Calu3 (cell line): ENCODE results near the gene ARHGEF26. TPM values are rescaled to one million over a fixed set of nuclear protein-coding genes. Genes with fewer than 3 reads are reported as not detected.

Source experiments
- BruUV-seq: library from RNA; stranded (reverse); fragments of 400-500 nt; replicated peaks from 2 replicates; lab custom pipeline; 2021; lab: Mats Ljungman, UMichigan
- CTCF ChIA-PET: fragments of 300-600 bp; sonication (Branson Sonifier 250); formaldehyde crosslinking; loops from one replicate; lab custom pipeline; 2022; ENCODE audit warnings: antibody characterized with exemption; lab: Charles Lee
- DNase-seq: peaks from one replicate; pipeline ENCODE4 v3.0.0; 2022
- H3K27ac Mint-ChIP-seq: one replicate; pipeline ENCODE4 v1.8.0; 2022; ENCODE audit warnings: mixed read lengths; ENCODE audit not compliant: unreplicated experiment
- H3K27me3 Mint-ChIP-seq: one replicate; pipeline ENCODE4 v1.8.0; 2022; ENCODE audit warnings: mixed read lengths; ENCODE audit not compliant: unreplicated experiment
- H3K36me3 Mint-ChIP-seq: one replicate; pipeline ENCODE4 v1.8.0; 2022; ENCODE audit warnings: mild to moderate bottlenecking, moderate library complexity, mixed read lengths; ENCODE audit not compliant: insufficient read depth, unreplicated experiment
- H3K4me1 Mint-ChIP-seq: one replicate; pipeline ENCODE4 v1.8.0; 2022; ENCODE audit warnings: mild to moderate bottlenecking, low read depth, mixed read lengths; ENCODE audit not compliant: unreplicated experiment
- H3K4me3 Mint-ChIP-seq: one replicate; pipeline ENCODE4 v1.8.0; 2022; ENCODE audit warnings: mild to moderate bottlenecking, low read depth, moderate library complexity, mixed read lengths; ENCODE audit not compliant: unreplicated experiment
- H3K9me3 Mint-ChIP-seq: one replicate; pipeline ENCODE4 v1.8.0; 2022; ENCODE audit warnings: low read depth, mixed read lengths; ENCODE audit not compliant: unreplicated experiment
- intact Hi-C: fragments of 100-400 bp; cut with micrococcal nuclease; formaldehyde crosslinking; loops from one replicate; pipeline ENCODE4 v1.10.0; 2022; ENCODE audit not compliant: unreplicated experiment
- total RNA-seq: library from RNA; stranded (reverse); gene quantifications from 2 replicates; pipeline ENCODE4 v1.2.3, GENCODE V29; 2022
- TF ChIP-seq, protein P1 (sequence below): fragments of 200-600 bp; IDR thresholded peaks from one replicate; pipeline ENCODE4 v1.8.0; 2022; ENCODE audit warnings: antibody characterized with exemption; ENCODE audit not compliant: unreplicated experiment

ARHGEF26 gene
- total RNA-seq, 1 experiment from 2014 or later: 21.4 TPM

- intact Hi-C loops: no loop called here
- TF ChIP-seq, protein P1, sequence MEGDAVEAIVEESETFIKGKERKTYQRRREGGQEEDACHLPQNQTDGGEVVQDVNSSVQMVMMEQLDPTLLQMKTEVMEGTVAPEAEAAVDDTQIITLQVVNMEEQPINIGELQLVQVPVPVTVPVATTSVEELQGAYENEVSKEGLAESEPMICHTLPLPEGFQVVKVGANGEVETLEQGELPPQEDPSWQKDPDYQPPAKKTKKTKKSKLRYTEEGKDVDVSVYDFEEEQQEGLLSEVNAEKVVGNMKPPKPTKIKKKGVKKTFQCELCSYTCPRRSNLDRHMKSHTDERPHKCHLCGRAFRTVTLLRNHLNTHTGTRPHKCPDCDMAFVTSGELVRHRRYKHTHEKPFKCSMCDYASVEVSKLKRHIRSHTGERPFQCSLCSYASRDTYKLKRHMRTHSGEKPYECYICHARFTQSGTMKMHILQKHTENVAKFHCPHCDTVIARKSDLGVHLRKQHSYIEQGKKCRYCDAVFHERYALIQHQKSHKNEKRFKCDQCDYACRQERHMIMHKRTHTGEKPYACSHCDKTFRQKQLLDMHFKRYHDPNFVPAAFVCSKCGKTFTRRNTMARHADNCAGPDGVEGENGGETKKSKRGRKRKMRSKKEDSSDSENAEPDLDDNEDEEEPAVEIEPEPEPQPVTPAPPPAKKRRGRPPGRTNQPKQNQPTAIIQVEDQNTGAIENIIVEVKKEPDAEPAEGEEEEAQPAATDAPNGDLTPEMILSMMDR: no peak
- Mint-ChIP-seq H3K4me3 (no peak overlapping the region), H3K27ac (no peak overlapping the region), H3K4me1 (no peaks in the 10 kb centered on the region), H3K36me3 (no peaks in the 10 kb centered on the region), H3K27me3 (no peaks in the 10 kb centered on the region), H3K9me3 (no peaks in the 10 kb centered on the region)
- DNase-seq: no peak
- BruUV-seq: no TSS peak
- CTCF ChIA-PET: no interaction called here
Observed at GRCh38 chr3:154225536-154225935, 104.3 kb downstream of the ARHGEF26 start.

GRCh38 chr3:154227531-154227930, 106.3 kb downstream of the ARHGEF26 start:
- DNase-seq: no peak
- Mint-ChIP-seq H3K4me1 (no peaks in the 10 kb centered on the region), H3K4me3 (no peak overlapping the region), H3K27me3 (no peaks in the 10 kb centered on the region), H3K9me3 (no peaks in the 10 kb centered on the region), H3K36me3 (no peaks in the 10 kb centered on the region), H3K27ac (no peak overlapping the region)
- TF ChIP-seq, protein P1: no peak
- intact Hi-C loops: no loop called here
- BruUV-seq: no TSS peak
- CTCF ChIA-PET: interaction anchor here (0.7 kb wide), 1 partner anchor 31 kb away, joined by 3 read pairs; no protein-coding TSS in a partner anchor

GRCh38 chr3:154228561-154229216, 107.5 kb downstream of the ARHGEF26 start:
- CTCF ChIA-PET: interaction anchor here (0.9 kb wide), 1 partner anchor 51 kb away, joined by 4 read pairs; no protein-coding TSS in a partner anchor
- Mint-ChIP-seq H3K9me3 (no peaks in the 10 kb centered on the region), H3K27me3 (no peaks in the 10 kb centered on the region), H3K36me3 (no peaks in the 10 kb centered on the region), H3K4me1 (no peaks in the 10 kb centered on the region), H3K27ac (no peak overlapping the region), H3K4me3 (no peak overlapping the region)
- DNase-seq: no peak
- BruUV-seq: no TSS peak
- TF ChIP-seq, protein P1: no peak
- intact Hi-C loops: no loop called here

- no peak overlapping the region for H3K27ac Mint-ChIP-seq
- TF ChIP-seq, protein P1: no peak
- DNase-seq: no peak
- intact Hi-C loops: no loop called here
- no peaks in the 10 kb centered on the region for H3K9me3 Mint-ChIP-seq
- no peaks in the 10 kb centered on the region for H3K36me3 Mint-ChIP-seq
- no TSS peak for BruUV-seq
- no peaks in the 10 kb centered on the region for H3K4me1 Mint-ChIP-seq
- H3K4me3 Mint-ChIP-seq: no peak overlapping the region
- CTCF ChIA-PET: interaction anchor here (0.9 kb wide), 1 partner anchor 51 kb away, joined by 4 read pairs; no protein-coding TSS in a partner anchor
- no peaks in the 10 kb centered on the region for H3K27me3 Mint-ChIP-seq
Observed at GRCh38 chr3:154229217-154229590, 108.0 kb downstream of the ARHGEF26 start.
